Prostate gland (tissue), 2 donors: ENCODE data around the gene ROBO1.

Experiments used
- CTCF ChIP-seq, 4 experiments: fragments of 200-600 bp in 2 of 4; fragments of 450-650 bp in 2 of 4; sonication (generic) in 2 of 4; IDR thresholded peaks; 1 replicate in 3 of 4; 2 replicates in 1 of 4; pipeline ENCODE4 v1.5.1; 2016 to 2019; ENCODE audit warnings: antibody characterized with exemption in 4 of 4, mild to moderate bottlenecking in 2 of 4, moderate library complexity in 2 of 4
- POLR2A ChIP-seq: fragments of 450-650 bp; IDR thresholded peaks from one replicate; pipeline ENCODE4 v1.6.1; 2016; ENCODE audit warnings: antibody characterized with exemption, mild to moderate bottlenecking
- POLR2AphosphoS5 ChIP-seq: sonication (generic); formaldehyde crosslinking; IDR thresholded peaks from one replicate; pipeline ENCODE4 v1.6.1; 2017; ENCODE audit warnings: antibody characterized with exemption

GRCh38 chr3:78889348-78889747 is 878.5 kb downstream of the ROBO1 start:
- no peak for TF ChIP-seq CTCF (IDR thresholded peaks at IDR 0.05)
- TF ChIP-seq POLR2AphosphoS5: no peak
- TF ChIP-seq POLR2A: no peak
